WERI-Rb-1 (cell line): Measurements from ENCODE around the gene RAPGEF1.

Source experiments
- DNase-seq: peaks from one replicate; pipeline ENCODE4 v3.0.0-alpha.2; 2020
- H3K27ac ChIP-seq: fragments of 250-450 bp; sonication (Bioruptor Pico); 2 replicates; pipeline ENCODE4 v1.5.1; 2020; ENCODE audit warnings: mild to moderate bottlenecking, moderate library complexity
- H3K27me3 ChIP-seq: fragments of 250-450 bp; sonication (Bioruptor Pico); 2 replicates; pipeline ENCODE4 v1.5.1; 2021; ENCODE audit warnings: mild to moderate bottlenecking, low read depth, moderate library complexity; ENCODE audit not compliant: insufficient read depth, severe bottlenecking
- H3K36me3 ChIP-seq: fragments of 250-450 bp; sonication (Bioruptor Pico); 2 replicates; pipeline ENCODE4 v1.5.1; 2020; ENCODE audit warnings: mild to moderate bottlenecking, moderate library complexity
- H3K4me3 ChIP-seq: 2 replicates; pipeline ENCODE4 v1.5.1; 2011; ENCODE audit warnings: low read depth, mild to moderate bottlenecking, control low read depth, low read length
- H3K9me3 ChIP-seq: fragments of 250-450 bp; sonication (Bioruptor Pico); 2 replicates; pipeline ENCODE4 v1.5.1; 2021; ENCODE audit warnings: mild to moderate bottlenecking, moderate library complexity; ENCODE audit not compliant: severe bottlenecking
- TF ChIP-seq, protein P1 (sequence below): IDR thresholded peaks from 2 replicates; pipeline ENCODE4 v1.5.1; 2011; ENCODE audit warnings: low read depth, mild to moderate bottlenecking, control low read depth, inconsistent platforms, low read length

RAPGEF1 gene

DNA sequence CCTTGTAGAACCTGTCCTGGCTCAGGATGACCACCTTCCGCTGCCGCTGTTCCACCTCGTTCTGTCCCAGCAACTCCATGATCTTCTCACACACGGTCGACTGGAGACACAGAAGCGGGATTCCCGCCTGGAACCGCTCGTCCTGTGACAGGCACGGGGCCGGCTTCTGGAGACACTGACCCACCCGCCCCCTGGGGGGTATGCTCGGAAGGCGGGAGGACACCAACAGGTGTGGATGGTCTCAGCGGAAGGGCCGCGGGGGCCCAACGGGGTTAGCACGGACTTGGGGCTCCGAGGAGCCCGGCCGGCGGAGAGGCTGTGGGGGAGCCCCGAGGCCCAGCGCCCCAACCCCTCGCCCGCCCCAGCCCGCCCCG is 209.3 kb downstream of the RAPGEF1 start:
- TF ChIP-seq, protein P1, sequence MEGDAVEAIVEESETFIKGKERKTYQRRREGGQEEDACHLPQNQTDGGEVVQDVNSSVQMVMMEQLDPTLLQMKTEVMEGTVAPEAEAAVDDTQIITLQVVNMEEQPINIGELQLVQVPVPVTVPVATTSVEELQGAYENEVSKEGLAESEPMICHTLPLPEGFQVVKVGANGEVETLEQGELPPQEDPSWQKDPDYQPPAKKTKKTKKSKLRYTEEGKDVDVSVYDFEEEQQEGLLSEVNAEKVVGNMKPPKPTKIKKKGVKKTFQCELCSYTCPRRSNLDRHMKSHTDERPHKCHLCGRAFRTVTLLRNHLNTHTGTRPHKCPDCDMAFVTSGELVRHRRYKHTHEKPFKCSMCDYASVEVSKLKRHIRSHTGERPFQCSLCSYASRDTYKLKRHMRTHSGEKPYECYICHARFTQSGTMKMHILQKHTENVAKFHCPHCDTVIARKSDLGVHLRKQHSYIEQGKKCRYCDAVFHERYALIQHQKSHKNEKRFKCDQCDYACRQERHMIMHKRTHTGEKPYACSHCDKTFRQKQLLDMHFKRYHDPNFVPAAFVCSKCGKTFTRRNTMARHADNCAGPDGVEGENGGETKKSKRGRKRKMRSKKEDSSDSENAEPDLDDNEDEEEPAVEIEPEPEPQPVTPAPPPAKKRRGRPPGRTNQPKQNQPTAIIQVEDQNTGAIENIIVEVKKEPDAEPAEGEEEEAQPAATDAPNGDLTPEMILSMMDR, result peak; percentile 29; the same call in 1 of the 2 replicates
- H3K9me3 ChIP-seq, result no peaks in the 10 kb centered on the region
- peak; percentile 63 for DNase-seq
- no peaks in the 10 kb centered on the region for H3K27me3 ChIP-seq
- H3K27ac ChIP-seq, result peak overlapping the region; percentile 96
- H3K4me3 ChIP-seq, result peak overlapping the region; percentile 74
- H3K36me3 ChIP-seq, result peaks cover 53% of the 10 kb centered on the region

DNA sequence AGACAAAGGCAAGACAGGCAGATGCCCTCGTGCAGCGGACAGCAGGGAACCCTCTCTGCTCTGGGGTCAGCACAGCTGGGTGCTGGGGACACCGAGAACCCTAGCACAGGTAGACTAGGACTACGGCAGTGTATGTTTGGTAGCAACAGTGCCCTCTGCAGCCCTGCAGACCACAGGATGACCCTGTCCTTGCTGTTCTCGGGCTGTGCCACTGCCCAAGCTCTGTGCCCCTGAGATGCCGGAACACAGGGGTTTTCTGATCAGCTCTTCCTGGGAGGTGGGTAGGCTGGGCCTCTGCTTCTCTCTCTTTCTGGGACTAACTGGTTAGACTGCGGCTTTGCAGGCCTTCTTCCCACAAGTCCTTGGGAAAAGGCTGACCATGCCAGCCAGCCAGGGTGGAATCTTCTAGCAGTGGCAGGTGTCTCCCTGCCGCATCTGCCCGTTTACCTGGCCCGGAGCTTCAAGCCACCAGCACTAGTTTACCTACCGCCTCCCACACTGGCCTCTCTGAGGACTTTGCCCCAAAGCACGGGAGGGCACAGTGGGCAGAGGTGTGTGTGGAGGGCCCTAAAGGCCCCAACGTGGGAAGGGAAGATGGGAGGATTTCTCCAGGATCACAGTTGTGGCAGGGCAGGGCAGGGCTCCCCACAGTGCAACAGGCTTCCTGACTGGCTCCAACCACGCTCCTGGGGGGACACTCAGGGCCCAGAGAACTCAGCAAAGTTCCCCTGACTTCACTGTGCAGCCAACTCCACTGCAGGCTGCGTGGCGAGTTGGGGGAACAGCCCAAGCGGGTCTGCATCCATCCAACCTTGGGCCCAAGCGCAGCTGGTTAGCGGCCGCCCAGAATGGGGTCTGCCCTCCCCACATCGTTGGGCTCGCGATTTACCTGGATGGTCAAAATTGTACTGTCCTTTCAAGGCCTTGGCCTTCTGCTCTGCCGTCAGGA is 210.0 kb downstream of the RAPGEF1 start:
- Histone ChIP-seq H3K9me3 (no peaks in the 10 kb centered on the region), H3K27me3 (no peaks in the 10 kb centered on the region), H3K4me3 (peak overlapping the region; percentile 74), H3K36me3 (peaks cover 60% of the 10 kb centered on the region), H3K27ac (peak overlapping the region; percentile 96)
- no peak for DNase-seq
- TF ChIP-seq, protein P1, result peak; percentile 37; the same call in 1 of the 2 replicates

DNA sequence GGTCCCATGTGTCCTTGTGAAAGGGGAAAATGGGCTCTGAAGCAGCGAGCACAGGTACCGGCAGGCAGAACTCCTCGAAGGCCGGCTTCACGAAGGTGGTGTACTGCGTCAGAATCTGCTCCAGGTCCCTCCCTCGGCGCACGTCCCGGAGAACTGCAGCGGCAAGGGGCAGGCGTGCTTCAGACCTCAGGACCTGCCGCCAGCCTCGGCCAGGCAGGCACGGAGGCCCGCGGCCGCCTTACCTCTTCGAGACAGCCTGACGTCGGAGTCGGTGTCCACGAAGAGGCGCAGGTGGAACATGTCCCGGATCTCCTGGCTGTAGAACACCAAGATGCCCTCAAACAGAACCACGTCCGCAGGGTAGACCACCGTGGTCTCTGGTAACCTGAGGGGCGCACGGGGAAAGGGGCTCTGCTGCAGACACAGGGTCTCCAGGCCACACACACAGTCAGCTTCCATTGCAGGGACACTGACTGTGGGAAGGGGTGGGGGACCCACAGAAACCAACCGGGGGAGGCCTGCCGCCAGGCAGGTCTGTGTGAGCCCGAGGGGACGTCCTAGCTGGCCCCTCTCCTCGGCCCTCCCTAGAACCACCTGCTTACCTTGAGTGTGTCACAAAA is 210.9 kb downstream of the RAPGEF1 start:
- H3K4me3 ChIP-seq, result no peak overlapping the region
- peaks cover 69% of the 10 kb centered on the region for H3K36me3 ChIP-seq
- no peaks in the 10 kb centered on the region for H3K9me3 ChIP-seq
- no peaks in the 10 kb centered on the region for H3K27me3 ChIP-seq
- no peak overlapping the region for H3K27ac ChIP-seq
- DNase-seq, result no peak
- TF ChIP-seq, protein P1, result no peak

DNA sequence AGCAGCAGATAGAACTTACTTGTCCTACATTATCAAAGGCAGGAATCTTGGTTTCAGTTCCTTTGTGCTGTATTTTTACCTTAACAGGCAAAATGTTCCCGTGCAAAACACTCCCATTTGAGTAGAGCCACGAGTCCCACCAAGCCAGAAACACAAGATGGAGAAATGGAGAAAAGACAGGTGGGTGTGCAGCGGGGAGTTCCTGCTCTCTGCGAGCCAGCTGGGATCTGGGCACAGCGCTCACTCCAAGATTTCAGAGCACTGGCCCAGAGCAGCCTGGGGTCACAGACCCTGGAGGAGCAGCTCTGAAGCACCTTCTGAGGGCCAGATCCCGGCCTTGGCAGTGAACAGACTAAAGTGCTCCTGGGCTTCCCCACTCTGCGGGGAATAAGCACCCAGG is 211.7 kb downstream of the RAPGEF1 start:
- Histone ChIP-seq H3K27me3 (no peaks in the 10 kb centered on the region), H3K4me3 (no peak overlapping the region), H3K36me3 (peaks cover 77% of the 10 kb centered on the region), H3K27ac (no peak overlapping the region), H3K9me3 (no peaks in the 10 kb centered on the region)
- TF ChIP-seq, protein P1, result no peak
- DNase-seq, result no peak
